ENCODE results near the gene NCAPG2.
"Not testable (repeated sequence)": the region's sequence is repeated elsewhere in the genome, so short reads cannot be mapped to it uniquely, and the experiment has no call there.

Gene NCAPG2

DNA sequence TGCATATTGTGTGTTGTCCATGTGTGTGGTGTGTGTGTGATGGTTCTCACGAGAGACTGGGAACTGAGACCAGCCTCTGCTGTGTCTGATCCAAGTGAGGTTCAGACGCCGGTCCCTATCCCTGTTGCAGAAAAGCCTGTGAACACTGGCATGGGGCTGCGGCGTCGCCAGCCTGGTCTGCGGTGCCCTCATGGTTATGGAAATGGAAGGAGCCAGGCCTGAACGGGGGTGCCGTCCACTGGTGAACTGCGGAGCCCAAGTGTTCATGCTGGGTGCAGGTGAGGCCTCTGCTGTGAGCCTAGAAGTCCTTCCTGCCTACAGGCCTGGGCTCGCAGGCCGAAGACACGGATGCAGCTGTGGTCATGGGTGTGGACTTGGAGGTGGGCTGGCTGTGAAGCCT is 18.7 kb upstream of the NCAPG2 start:
- Histone ChIP-seq H3K9me3 (ENCODE audit: control insufficient read depth, low read length) (no peaks in the 10 kb centered on the region), H3K9ac (ENCODE audit: low read length) (no peak overlapping the region), H3K4me3 (ENCODE audit: low read length) (no peak overlapping the region), H3K36me3 (ENCODE audit: control insufficient read depth, insufficient read depth, low read length, severe bottlenecking) (no peaks in the 10 kb centered on the region), H3K27me3 (replicated peaks; ENCODE audit: control insufficient read depth, insufficient read depth, low read length) (no peaks in the 10 kb centered on the region), H3K4me1 (ENCODE audit: control insufficient read depth, insufficient read depth, low read length) (no peaks in the 10 kb centered on the region)
- no peak for DNase-seq (ENCODE audit: low read depth)

DNA sequence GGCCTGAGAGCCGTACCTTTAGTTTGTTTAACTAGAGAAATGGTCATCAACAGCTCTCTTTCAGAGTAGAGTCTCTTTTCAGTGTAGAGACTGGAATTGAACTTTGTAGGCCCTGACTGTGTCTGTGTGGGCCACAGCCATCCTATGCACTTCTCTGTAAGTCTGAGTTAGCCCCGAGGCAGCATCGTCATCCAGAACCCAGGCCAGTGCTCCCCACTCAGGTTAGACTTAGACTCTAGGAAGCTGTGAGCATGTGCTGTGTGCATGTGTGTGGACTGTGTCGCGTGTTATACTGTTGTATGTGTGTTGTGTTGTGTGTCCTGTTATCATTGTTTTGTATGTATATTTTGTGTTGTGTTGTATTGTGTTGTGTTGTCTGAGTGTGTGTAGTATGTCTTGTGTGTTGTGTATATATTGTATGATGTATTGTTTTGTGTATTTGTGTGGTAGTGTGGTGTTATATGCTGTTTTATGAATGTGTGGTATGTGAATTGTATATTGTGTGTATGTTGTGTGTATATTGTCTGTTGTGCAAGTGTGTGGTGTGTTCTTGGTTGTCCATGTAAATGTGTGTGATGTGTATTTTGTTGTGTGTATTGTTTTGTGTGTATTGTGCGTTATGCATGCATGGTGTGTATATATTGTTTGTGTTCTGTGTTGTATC is 18.1 kb upstream of the NCAPG2 start:
- Histone ChIP-seq H3K27me3 (replicated peaks; ENCODE audit: control insufficient read depth, insufficient read depth, low read length) (no peaks in the 10 kb centered on the region), H3K36me3 (ENCODE audit: control insufficient read depth, insufficient read depth, low read length, severe bottlenecking) (no peaks in the 10 kb centered on the region), H3K9me3 (ENCODE audit: control insufficient read depth, low read length) (no peaks in the 10 kb centered on the region), H3K4me1 (ENCODE audit: control insufficient read depth, insufficient read depth, low read length) (no peaks in the 10 kb centered on the region), H3K4me3 (ENCODE audit: low read length) (no peak overlapping the region), H3K9ac (ENCODE audit: low read length) (no peak overlapping the region)
- DNase-seq (ENCODE audit: low read depth), result no peak

DNA sequence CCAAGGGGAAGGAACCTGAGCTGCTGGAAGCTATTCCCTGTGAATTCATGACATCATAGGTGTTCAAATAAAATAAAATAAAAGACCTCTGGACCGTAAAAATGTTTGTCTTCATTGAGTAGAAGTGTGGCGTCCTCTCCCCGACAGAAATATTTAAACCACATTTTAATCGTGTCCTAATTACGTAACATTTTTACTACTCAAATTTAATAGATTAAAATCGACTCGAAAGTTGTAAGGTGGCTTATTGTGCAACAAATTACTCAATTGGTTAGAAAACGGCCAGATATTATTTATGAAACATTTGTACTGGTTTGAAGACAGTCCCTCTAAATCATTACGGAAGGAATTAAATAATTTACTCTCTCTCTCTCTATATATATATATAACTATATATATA is 15.5 kb upstream of the NCAPG2 start:
- H3K27me3 ChIP-seq (replicated peaks; ENCODE audit: control insufficient read depth, insufficient read depth, low read length), result no peaks in the 10 kb centered on the region

DNA sequence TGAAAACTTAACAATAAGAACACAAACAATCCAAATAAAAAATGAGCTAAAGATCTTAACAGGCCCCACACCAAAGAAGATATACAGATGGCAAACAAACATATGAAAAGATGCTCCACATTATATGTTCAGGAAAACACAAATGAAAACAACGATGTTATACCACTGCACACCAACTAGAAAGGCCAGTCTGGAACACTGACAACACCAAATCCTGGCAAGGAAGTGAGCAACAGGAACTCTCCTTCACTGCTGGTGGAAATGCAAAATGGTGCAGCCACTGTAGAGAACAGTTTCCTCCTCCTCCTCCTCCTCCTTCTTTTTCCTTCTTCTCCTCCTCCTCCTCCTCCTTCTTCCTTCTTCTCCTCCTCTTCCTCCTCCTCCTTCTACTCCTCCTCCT is 12.2 kb upstream of the NCAPG2 start:
- DNase-seq (ENCODE audit: low read depth), result no peak
- no peak overlapping the region for H3K9ac ChIP-seq (ENCODE audit: low read length)

More for the DNA sequence above, 15.5 kb upstream of the NCAPG2 start:
- Histone ChIP-seq H3K9me3 (ENCODE audit: control insufficient read depth, low read length) (no peaks in the 10 kb centered on the region), H3K4me3 (ENCODE audit: low read length) (no peak overlapping the region), H3K36me3 (ENCODE audit: control insufficient read depth, insufficient read depth, low read length, severe bottlenecking) (no peaks in the 10 kb centered on the region), H3K9ac (ENCODE audit: low read length) (no peak overlapping the region), H3K4me1 (ENCODE audit: control insufficient read depth, insufficient read depth, low read length) (no peaks in the 10 kb centered on the region)
- no peak for DNase-seq (ENCODE audit: low read depth)

DNA sequence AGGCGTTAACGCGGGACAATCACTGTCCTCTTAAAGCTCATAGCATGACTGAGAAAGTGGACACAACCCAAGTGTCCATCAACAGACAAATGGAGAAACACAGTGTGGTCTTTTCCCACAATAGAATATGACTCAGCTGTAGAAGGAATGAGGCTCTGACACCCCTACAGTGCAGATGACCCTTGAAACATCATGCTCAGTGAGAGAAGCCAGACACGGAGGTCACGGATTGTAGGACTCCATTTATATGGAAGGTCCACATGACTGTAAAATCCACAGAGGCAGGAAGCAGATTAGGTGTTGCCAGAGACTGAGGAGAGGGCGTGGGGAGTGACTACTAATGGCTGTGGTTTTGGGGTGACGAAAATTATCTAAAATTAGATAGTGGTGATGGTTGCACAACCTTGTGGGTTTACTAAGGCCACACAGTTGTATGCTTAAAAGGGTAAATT is 6.1 kb upstream of the NCAPG2 start:
- Histone ChIP-seq H3K27me3 (replicated peaks; ENCODE audit: control insufficient read depth, insufficient read depth, low read length) (no peaks in the 10 kb centered on the region), H3K4me3 (ENCODE audit: low read length) (no peak overlapping the region), H3K9ac (ENCODE audit: low read length) (no peak overlapping the region), H3K4me1 (ENCODE audit: control insufficient read depth, insufficient read depth, low read length) (peaks cover 12% of the 10 kb centered on the region), H3K36me3 (ENCODE audit: control insufficient read depth, insufficient read depth, low read length, severe bottlenecking) (no peaks in the 10 kb centered on the region), H3K9me3 (ENCODE audit: control insufficient read depth, low read length) (no peaks in the 10 kb centered on the region)
- DNase-seq (ENCODE audit: low read depth), result no peak

More for the DNA sequence above, 12.2 kb upstream of the NCAPG2 start:
- Histone ChIP-seq H3K9me3 (ENCODE audit: control insufficient read depth, low read length) (no peaks in the 10 kb centered on the region), H3K4me1 (ENCODE audit: control insufficient read depth, insufficient read depth, low read length) (no peaks in the 10 kb centered on the region), H3K27me3 (replicated peaks; ENCODE audit: control insufficient read depth, insufficient read depth, low read length) (no peaks in the 10 kb centered on the region), H3K4me3 (ENCODE audit: low read length) (no peak overlapping the region), H3K36me3 (ENCODE audit: control insufficient read depth, insufficient read depth, low read length, severe bottlenecking) (no peaks in the 10 kb centered on the region)

DNA sequence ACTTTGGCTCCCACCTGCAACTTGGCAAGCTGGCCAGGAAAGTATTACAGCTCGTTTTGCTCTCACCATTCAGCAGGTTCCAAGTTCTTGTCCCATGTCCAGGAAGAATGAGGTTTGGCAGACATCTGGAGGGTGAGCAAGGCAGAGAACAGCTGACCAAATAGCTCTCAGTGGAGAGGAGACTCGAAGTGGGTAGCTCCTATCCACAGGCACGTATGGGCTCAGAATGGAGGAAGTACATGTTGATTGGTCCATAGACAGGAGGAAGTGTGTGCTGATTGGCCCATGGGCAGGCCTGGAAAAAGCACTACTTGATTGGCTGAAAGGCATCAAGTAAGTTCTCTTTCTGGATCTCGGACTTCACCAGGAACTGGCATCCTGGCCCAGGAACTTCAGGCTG is 3.0 kb upstream of the NCAPG2 start:
- no peaks in the 10 kb centered on the region for H3K9me3 ChIP-seq (ENCODE audit: control insufficient read depth, low read length)
- H3K4me3 ChIP-seq (ENCODE audit: low read length), result no peak overlapping the region
- H3K4me1 ChIP-seq (ENCODE audit: control insufficient read depth, insufficient read depth, low read length), result peaks cover 20% of the 10 kb centered on the region
- no peak overlapping the region for H3K9ac ChIP-seq (ENCODE audit: low read length)
- H3K36me3 ChIP-seq (ENCODE audit: control insufficient read depth, insufficient read depth, low read length, severe bottlenecking), result no peaks in the 10 kb centered on the region
- DNase-seq (ENCODE audit: low read depth), result no peak
- H3K27me3 ChIP-seq (replicated peaks; ENCODE audit: control insufficient read depth, insufficient read depth, low read length), result no peaks in the 10 kb centered on the region

DNA sequence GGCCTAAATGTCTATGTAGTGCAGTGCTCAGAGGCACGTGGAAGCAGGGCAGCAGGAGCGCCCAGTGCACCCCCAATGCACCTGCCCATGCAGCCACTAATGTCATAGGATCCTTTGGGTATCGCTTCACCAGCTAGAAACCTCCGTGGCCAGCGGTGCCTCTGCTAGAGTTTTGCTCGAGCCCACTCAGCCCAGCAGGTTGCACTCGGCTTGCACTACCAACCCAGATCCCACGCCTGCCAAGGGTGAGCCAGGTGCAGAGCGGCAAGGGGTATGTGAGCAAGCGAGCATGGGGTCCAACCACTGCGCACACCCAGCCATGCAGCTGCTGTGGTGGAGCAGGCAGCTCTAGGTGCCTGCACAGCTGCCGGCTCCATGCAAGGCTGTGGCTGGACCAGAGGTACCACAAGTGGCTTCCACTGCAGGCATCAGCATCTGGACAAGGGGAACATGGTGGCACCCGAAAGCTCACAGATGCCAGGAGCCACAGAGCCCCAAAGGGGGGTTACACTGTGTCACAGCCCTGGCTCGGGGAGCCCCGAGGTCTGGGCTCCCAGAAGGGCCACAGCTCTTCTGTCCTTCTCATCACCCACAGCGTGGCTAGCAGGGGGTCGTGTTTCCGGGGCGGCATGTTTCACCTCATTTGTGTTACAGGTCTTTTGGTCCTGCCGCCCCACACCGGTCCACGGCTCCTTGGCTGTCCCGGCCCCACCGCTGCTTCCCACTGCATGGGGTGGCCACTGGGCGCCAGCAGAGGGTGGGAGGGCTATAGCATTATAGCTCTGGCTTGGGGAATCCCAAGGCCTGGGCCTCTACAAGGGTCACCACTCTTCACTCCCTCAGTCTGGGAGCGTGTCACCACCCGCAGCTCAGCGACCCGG is 2.3 kb upstream of the NCAPG2 start:
- no peak overlapping the region for H3K4me3 ChIP-seq (ENCODE audit: low read length)
- no peak overlapping the region for H3K9ac ChIP-seq (ENCODE audit: low read length)
- no peak for DNase-seq (ENCODE audit: low read depth)
- no peaks in the 10 kb centered on the region for H3K36me3 ChIP-seq (ENCODE audit: control insufficient read depth, insufficient read depth, low read length, severe bottlenecking)
- H3K27me3 ChIP-seq (replicated peaks; ENCODE audit: control insufficient read depth, insufficient read depth, low read length), result no peaks in the 10 kb centered on the region
- peaks cover 20% of the 10 kb centered on the region for H3K4me1 ChIP-seq (ENCODE audit: control insufficient read depth, insufficient read depth, low read length)
- H3K9me3 ChIP-seq (ENCODE audit: control insufficient read depth, low read length), result no peaks in the 10 kb centered on the region

DNA sequence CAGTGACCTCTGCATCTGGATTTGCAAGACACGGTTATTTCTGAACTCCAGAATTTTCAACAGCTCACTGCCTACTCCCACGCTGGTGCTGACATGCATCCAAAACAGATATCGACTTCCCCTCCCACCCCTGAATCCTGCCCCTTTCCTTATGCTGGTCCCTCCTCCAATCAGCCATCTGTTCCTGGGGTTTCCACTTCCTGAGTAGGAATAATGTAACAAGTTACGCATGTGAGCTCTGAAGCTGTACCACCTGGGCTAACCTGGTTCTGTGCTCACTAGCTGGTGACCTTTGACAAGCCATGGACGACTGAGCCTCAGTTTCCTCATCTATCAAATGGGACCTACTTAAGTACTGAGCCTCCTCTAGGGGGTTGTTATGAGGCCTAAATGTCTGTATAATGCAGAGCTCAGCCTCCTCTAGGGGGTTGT is 1.7 kb upstream of the NCAPG2 start:
- no peaks in the 10 kb centered on the region for H3K9me3 ChIP-seq (ENCODE audit: control insufficient read depth, low read length)
- H3K4me3 ChIP-seq (ENCODE audit: low read length), result peak overlapping the region; percentile 94
- no peak overlapping the region for H3K9ac ChIP-seq (ENCODE audit: low read length)
- H3K36me3 ChIP-seq (ENCODE audit: control insufficient read depth, insufficient read depth, low read length, severe bottlenecking), result no peaks in the 10 kb centered on the region
- DNase-seq (ENCODE audit: low read depth), result no peak
- H3K4me1 ChIP-seq (ENCODE audit: control insufficient read depth, insufficient read depth, low read length), result peaks cover 20% of the 10 kb centered on the region
- H3K27me3 ChIP-seq (replicated peaks; ENCODE audit: control insufficient read depth, insufficient read depth, low read length), result no peaks in the 10 kb centered on the region

DNA sequence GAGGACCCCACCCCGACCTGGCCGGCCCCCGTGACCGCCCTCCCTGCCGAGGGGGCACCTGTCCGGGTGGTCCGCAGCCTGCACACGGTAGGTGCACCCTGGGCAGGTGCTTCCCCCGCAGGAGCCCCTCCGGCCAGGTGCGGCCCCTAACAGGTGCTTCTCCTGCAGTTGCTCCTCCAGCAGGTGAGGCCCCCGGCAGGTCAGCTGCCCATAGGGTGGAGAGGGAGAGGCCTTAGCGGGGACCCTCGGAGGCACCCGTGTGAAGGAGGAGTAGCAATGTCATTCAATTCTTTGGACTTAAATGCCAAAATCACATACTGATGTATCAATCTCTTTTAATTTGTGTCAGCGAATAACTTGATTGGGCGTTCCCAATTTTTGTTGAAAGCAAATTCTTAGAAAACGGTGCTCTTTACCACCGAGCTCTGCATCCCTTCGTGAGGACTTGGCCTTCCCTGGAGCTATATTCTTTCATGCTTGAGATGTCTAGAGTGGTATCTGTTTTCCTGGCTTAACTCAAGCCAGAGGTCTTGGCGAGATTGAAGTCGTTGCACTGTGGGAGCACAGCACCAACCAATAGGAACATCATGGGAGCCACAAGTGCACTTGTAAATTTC is 738 bp upstream of the NCAPG2 start:
- peak; percentile 53 for DNase-seq (ENCODE audit: low read depth)
- Histone ChIP-seq H3K27me3 (replicated peaks; ENCODE audit: control insufficient read depth, insufficient read depth, low read length) (no peaks in the 10 kb centered on the region), H3K9ac (ENCODE audit: low read length) (peak overlapping the region; percentile 91), H3K36me3 (ENCODE audit: control insufficient read depth, insufficient read depth, low read length, severe bottlenecking) (no peaks in the 10 kb centered on the region), H3K4me3 (ENCODE audit: low read length) (peak overlapping the region; percentile 94), H3K4me1 (ENCODE audit: control insufficient read depth, insufficient read depth, low read length) (peaks cover 14% of the 10 kb centered on the region), H3K9me3 (ENCODE audit: control insufficient read depth, low read length) (no peaks in the 10 kb centered on the region)

DNA sequence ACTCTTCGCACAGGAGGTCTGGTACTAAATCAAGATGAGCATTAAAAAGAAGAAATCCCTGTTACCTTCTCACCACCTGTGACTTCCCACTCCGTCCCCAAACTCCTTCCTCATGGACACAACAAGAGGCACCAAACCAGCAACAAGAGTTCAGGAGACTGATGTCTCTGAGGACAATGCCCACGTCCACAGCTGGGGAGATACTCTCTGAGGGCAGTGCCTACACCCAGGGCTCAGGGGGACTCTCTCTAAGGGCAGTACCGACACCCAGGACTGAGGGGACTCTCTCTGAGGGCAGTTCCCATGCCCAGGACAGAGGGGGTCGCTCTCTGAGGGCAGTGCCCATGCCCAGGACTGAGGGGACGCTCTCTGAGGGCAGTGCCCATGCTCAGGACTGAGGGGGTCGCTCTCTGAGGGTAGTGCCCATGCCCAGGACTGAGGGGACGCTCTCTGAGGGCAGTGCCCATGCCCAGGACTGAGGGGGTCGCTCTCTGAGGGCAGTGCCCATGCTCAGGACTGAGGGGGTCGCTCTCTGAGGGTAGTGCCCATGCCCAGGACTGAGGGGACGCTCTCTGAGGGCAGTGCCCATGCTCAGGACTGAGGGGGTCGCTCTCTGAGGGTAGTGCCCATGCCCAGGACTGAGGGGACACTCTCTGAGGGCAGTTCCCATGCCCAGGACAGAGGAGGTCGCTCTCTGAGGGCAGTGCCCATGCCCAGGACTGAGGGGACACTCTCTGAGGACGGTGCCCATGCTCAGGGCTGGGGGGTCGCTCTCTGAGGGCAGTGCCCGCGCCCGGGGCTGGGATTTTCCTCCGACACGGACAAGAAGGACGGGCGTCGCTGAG is 703 bp downstream of the NCAPG2 start:
- not testable (repeated sequence) for H3K9me3 ChIP-seq (ENCODE audit: control insufficient read depth, low read length); H3K27me3 ChIP-seq (replicated peaks; ENCODE audit: control insufficient read depth, insufficient read depth, low read length); DNase-seq (ENCODE audit: low read depth); H3K36me3 ChIP-seq (ENCODE audit: control insufficient read depth, insufficient read depth, low read length, severe bottlenecking)
- H3K9ac ChIP-seq (ENCODE audit: low read length), result peak overlapping the region; percentile 91
- H3K4me3 ChIP-seq (ENCODE audit: low read length), result peak overlapping the region; percentile 94
- peaks cover 14% of the 10 kb centered on the region for H3K4me1 ChIP-seq (ENCODE audit: control insufficient read depth, insufficient read depth, low read length)

Measured in adipocyte (in vitro differentiated cells).